GM21360 (cell line): Measurements from ENCODE around the gene SLC6A11.

Source experiments
- ATAC-seq: cut with Tn5 transposase; IDR thresholded peaks from one replicate; pipeline ENCODE4 v1.9.1; 2021; ENCODE audit warnings: mild to moderate bottlenecking, moderate library complexity; ENCODE audit not compliant: unreplicated experiment

Gene SLC6A11

DNA sequence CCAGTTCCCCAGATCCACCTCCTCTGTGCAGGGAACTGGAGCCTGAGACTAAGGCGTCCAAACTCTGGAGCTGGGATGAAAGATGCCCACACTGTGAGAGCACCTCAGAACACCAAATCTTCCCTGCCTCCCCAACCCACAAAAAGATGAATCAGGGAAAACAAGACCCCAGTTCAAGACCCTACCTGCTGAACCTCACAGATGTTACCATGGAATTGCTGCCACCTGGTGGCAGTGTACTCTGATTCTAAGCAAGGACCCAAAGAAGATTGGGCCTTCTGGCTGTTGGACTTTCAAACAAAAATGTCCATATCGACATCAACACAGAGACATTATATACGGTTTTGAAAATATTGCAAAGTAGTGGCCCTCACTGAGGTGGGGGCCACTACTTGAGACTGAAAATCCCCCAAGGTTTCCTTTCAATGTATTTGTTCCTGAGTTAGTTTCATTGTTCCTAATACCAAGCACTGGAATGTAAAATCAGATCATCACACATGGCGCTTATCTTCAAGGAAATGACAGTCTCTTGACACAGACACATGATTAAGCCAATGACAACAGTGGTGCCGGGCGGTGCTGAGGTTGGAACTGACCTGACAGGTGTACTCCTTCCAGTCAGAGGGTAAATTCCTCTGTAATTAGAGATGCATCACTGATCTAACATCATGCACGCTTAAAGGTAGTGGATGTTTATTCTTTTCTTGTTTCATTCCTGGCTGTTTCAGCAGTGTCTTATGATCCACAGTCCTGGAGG lies 67.6 kb downstream of the SLC6A11 start:
- no peak for ATAC-seq

DNA sequence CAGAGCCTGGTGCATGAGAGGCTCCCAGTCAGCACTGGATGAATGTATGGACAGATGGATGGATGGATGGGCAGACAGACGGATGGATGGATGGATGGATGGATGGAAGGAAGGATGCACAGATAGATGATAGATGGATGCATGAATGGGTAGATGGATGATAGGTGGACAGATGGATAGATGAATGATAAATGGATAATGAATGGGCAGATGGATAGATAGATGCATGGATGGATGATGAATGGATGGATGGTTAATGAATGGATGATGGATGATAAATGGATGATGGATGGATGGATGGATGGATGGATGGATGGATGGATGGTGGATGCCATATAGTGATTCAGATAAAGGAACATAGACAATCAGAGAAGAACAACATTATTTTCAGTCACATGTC lies 71.0 kb downstream of the SLC6A11 start:
- no peak for ATAC-seq

DNA sequence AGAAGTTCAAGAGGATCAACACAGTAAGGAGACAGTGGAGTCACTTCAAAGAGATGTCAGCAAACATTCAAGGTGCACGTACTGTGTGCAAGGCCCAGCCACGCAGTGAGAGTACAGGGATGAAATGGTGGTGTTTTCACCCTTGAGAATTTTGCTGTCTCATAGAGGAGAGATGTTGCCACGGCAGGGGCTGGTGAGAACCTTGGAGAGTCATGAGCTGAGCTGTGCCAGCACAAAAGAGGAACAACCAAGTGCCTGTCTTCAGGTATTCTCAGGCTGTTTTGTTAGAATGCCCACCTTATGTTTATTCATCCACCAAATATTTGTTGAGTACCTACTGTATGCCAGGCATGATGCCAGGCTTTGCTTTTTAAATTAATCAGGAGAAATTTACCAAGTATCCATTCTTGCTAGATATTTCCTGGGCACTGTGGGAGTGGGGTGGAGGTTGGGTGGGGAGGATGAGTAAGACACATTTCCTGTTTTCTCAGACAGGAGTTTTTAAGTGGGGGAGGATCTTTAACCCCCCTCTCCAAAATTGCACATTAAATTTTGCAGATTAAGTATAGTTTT lies 72.6 kb downstream of the SLC6A11 start:
- ATAC-seq: no peak

DNA sequence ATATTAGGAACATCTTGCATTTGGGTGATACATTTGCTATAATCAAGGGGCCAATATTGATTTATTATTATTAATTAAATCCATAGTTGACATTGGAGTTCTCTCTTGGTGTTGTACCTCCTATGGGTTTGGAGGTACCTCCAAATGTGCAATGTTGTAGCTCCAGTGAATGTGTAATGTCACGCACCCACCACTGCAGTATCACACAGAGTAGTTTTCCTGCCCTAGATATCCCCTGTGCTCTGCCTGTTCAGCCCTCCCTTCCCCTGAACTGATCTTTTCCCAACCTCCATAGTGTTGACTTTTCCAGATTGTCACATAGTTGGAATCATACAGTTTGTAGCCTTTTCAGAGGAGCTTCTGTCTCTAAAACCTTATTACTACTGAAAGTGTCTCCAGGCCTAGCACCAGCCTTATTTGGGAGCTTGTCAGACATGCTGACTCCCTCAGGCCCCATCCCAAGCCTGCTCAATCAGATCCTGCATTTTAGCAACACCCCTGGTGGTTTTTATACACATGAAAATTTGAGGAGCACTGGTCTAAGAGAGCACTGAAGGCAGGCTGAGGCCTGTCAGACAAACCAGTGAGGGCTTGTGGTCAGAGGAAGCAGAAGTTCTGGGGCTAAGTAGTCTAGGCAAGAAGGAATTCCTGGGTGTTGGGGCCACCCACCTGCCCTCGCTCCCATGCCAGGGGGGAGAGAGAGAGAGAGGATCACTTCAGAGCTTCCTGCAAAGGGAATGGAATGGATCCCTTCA lies 73.4 kb downstream of the SLC6A11 start:
- ATAC-seq: no peak

DNA sequence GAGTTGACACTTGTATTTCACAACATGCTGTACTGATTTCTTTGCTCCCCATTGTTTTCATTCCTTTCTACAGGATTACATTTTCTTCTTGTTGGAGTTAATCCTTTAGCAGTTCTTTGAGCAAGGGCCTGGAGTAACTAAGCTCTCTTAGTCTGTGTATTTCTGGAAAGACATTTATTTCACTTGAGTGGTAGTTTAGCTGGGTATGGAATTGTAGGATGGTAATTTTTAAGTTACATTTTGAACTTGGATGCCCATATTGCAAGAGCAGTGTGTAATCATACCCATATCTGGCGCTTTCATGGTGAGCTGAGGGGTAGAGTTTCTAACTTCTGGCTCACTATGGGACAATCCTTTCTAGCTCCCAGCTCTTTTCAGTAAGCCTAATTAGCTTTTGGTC lies 74.6 kb downstream of the SLC6A11 start:
- no peak for ATAC-seq

DNA sequence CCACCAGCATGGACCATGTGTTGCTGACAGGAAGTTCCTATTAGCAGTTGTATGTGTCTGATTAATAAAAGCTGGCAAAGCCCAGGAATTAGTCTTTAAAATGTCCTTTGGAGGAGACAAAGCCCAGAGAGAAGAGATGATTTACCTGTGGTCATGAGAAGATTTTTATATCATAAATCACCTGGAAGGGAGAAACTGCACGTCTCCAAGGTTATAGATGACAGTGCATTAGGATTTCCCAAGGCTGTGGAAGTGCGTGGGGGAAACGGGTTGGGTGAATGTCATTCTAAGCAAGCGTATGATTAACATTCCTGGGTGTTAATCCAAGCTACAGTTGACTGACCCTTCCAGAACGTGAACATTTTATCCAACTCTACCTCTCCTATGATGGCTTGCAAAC lies 76.6 kb downstream of the SLC6A11 start:
- ATAC-seq: no peak

DNA sequence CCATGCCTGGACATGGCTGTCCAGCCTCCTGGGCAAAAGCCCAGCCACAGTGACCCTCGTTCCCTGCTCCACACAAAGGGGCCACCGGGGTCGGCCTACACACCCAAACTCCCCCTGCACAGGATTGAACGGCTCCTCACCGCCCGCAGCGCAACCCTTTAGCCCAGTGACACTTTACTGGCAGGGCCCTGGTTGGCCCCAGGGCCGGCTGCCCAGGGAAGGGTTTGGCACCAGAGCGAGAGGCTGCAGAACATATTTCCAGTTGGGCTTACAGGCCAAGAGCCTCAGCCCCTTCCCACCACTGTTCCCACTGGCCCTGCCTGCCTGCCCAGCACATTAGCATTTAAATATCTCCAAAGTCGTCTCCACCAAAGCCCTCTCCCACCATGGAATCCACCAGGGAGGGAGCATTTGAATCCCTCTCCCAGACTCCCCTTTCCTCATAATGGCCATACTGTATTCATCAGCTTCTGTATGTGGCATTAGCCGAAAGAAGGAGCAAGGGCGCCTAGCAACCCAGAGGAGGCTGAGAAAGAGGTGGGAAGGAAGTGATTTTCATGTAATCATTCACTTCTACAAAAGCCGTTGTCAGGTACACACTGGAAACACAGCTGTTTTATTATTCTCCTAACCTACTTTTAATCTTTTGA lies 85.4 kb downstream of the SLC6A11 start:
- ATAC-seq: no peak

DNA sequence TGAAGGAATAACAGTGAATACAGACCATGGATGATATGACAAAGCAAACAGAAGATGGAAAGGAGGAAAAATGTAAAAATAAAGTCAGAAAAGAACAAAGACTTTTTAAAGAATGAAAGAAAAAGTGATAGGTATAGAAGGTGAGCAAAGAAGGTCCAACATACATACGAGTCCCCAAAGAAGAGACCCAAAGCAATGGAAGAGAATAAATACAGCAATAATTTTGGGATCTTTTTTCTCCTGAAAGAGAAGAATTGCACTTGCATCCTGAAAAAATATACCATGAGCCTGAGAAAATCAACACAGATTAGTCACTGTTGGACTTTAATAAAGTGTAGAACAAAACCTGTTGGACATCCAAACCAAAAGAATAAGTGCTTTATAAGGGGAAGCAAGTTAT lies 91.2 kb downstream of the SLC6A11 start:
- no peak for ATAC-seq

DNA sequence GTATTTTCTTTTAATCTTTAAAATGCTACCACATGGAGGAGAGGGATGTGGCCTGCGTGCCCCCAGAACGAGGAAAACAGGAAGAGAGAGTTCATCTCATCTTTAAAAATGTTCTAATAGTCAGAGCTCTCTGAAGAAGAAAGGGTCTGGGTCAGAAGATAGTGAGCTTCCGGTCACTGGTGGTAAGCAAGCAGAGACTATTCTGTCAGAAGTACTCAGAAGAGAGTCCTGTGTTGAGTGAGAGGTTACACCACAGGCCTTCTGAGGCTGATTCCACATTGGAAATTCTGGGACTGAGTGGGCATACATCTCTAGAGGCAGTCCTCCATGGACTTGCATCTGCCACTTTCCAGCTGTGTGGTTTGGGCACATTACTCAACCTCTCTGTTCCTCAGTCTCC lies 94.3 kb downstream of the SLC6A11 start:
- ATAC-seq: no peak

DNA sequence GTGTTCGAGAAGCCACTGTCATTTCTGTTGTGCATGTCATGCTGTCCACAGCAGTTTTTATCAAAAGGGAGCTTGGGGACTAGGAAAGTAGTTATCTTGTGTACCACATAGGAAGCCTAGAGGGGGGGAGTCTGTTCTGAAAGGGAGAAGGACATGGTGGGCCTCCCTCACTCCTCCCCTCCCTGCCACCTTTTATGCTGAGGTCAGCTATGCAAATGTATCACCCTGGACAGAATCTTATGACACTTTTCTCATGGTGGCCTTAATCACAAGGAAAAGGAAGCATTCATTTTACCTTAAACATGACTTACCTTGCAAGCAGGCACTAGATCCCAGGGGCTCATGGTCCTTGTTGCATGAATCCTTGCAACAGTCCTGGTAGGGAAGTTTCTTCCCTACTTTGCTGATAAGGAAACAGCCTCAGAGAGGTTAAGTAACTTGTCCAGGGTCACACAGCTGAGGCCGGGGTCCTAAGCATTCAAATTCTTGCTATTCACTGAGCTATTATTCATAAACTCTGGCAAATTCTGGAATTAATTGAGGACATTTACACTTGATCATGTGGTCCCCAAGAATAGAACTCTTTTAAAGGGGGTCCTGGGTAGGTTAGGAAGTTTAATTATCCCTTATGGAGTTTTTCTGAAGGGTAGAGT lies 95.4 kb downstream of the SLC6A11 start:
- ATAC-seq: no peak

DNA sequence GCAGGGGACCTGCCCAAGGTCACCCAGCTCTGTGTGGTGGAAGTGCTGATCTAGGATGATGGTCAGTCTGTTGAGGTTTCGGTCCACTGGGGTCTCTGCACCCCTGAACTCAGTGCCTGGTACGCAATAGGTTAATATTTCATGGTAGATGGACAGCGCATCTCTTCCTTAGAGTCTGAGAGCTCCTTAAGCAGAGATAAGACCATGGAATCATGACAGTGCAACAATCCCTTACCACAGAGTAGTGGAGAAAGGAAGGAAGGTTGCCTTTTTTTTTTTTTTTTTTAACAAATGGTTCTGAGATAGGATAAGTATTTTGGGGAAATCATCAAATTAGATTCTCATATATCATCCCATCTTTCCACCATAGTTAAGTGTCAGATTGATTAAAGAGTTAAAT lies 96.8 kb downstream of the SLC6A11 start:
- ATAC-seq: no peak

DNA sequence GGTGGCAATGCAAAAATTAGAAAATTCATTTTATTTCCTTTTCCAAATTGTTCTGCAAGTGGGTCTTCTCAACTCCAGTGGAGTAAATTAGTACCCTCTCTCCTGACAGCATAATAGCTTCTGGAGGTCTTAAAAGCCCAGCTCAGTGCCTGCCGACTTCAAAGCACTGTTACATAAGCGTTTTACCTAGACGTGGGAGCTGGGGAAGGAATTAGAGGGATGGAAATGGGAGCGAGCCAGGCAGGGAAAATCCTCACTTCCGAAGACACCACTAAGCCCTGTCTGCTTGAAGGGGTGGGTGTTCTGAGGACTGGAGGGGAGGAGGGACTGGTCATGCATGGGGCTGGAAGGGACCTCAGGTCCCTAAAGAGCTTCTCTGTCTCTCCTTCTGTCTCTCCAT lies 99.3 kb downstream of the SLC6A11 start:
- ATAC-seq: no peak

DNA sequence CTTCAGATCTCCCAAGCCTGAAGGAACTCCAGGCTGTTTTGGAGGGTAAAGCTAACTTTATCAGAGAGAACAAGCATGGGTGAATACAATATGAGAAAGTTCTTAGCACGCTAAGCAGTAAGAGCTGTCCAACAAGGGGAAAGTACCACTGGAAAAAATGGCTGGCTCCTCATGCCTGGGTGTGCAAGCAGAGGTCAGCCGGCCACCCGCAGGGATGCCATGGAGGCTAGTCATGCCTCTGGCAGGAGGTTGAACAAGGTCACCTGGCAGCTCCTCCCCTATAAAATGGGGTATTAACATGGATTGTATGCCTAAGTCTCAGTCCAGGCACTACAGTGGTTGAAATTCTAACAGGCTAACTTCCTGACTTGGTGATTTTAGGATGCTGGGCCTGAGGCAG lies 101.1 kb downstream of the SLC6A11 start:
- ATAC-seq: no peak

DNA sequence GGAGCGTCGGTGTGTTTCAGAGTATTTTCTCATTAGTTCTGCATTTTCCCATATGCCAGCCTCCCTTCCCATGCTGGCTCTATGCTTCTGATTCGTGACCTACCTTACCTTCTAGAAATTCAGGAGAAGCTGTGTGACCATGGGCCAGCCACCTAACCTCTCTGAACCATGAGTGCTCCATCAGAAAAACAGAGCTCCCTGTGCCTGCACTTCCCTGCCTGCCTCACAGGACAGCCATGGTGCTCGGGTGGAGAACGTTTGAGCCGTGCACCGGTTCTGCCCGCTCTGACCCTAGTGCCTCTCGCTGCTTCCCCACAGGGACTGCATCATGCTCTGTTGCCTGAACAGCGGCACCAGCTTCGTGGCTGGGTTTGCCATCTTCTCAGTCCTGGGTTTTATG lies 102.0 kb downstream of the SLC6A11 start:
- no peak for ATAC-seq

DNA sequence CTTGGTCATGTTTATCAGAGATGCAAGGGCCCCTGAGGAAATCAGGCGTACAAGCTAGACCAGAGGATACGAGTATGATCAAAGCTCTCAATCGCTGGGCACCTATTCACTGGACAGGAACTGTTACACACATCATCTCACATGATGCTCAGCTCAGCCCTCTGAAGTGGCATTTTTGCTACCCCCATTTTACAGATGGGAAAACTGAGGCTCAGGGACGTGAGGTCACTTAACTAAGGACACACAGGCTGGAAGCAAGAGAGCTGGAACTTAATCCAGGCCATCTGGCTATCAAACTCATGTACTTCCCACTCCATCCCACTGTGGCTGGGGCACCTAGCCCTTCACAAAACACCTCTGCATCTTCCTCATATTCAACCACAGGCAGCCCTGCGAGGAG lies 103.6 kb downstream of the SLC6A11 start:
- no peak for ATAC-seq

DNA sequence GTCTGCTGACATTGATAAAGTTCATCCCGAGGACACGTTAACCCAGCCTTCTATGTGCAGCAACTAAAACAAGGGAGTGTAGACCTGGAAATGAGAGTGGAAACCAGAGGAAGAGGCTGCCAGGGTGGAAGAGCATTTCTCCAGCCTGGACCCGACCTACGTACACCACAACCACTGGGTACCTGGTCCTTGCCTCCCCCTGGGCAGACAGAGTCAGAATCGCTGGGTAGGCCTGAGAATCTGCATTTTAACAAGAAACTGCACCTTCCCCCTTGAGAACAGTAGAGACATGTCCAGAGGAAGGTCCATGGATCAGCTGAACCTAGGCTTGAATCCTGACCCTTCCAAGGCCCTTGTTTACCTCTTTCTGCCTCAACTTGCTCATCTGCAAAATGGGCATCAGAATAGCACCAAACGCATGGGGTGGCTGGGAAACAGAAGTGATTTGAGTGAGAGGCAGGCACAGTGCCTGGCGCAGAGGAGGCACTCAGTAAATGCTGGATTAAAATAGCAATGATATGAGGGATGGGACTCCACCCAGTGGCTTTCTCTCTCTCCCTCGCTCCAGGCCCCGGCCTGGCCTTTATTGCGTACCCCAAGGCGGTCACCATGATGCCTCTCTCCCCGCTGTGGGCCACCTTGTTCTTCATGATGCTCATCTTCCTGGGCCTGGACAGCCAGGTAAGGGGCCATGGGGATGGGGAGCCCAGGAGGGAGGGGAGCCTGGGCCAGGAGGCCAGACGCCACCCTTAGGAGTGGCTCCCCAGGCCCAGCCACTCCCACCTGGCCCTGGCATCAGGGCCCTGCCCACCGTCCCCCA lies 109.6 kb downstream of the SLC6A11 start:
- ATAC-seq: no peak

DNA sequence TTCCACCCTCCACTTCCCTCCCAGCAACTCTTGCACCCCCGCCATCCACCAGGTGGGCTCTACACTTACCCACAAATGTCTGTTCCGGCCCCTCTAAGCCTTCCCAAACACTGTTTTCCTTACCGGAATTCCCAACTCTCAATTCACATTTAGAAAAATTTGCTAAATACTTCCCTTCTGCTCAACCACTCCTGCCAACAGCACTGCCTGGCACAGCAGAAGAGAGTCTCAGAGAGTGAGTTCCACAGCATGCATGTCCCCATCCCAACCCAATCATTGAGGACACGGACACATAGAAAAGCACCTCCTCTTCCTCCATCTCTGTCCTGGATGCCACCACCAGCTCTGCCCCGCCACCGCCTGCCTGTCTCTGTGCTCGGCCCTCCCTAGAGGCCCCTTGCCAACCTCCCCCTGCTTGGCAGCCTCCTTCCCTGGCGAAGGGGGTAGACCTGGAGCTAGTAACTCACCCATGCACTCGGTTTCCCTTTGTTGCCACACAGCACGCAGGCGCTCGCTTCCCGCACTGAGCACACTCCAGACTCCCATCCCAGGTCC lies 110.3 kb downstream of the SLC6A11 start:
- ATAC-seq: no peak

DNA sequence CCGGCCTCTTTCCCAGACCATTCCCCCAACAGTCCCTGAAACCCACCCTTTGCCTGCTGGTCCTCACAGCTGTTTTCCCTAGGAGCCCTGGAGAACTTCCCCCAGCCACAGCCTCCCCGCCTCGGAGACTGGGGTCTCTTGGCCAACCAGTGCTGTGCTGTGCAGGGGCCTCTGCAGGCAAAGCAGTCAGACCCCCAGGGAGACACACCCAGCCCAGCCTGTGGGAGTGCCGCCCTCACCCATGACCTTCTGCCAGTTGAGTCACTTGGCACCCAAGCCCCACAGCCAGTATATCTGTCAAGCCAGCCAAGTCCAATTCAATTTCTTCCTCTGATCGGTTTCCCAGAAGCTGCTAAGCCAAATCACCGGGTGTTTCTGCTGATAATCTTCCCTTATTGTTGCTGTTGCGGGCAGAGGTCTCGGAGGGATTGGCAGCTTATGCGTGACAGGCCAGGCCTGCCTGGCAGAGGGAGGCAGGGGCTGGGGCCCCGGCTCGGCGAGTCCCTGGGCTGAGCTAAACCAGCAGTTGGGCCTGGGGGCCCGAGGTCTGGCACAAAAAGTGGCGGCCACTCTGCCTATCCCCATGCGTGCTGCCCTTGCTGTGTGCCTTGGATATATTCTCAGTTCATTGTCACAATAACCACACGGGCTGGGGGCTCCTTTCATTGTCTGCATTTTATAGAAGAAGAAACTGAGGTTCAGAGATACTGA lies 110.9 kb downstream of the SLC6A11 start:
- ATAC-seq: no peak

DNA sequence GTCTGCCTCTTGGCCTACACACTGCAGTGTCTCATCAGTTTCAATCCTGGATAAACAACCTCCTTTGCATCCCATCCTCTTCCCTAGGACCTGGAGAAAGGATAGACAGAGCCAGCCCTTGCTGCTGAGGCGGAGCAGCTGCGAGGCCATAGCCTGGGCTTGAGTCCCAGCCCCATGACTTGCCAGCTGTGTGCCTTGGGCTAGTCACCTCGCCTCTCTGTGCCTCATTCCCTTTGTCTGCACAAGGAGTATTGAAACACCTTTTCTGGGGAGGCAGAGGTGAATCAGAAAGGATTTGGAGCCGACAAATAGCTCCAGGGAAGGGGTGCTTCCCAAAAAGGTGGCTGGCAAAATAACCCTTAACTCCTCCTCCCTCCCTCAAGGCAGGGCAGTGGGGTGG lies 111.5 kb downstream of the SLC6A11 start:
- ATAC-seq: no peak
